Right renal pelvis (tissue), 4 donors: Measurements from ENCODE around the gene ISX. TPM values are rescaled to one million over a fixed set of nuclear protein-coding genes. Genes with fewer than 3 reads are reported as not detected.

ENCODE experiments used
- DNase-seq, 4 donors: peaks; one replicate each; pipeline ENCODE4 v3.0.0-alpha.2; 2013; ENCODE audit warnings: low read depth in 4 of 4, low spot score in 3 of 4, missing footprints in 1 of 4
- polyA plus RNA-seq, 4 donors: library from polyadenylated mRNA; unstranded; fragments of 120-200 nt; gene quantifications; one replicate each; pipeline ENCODE4 v1.2.1, GENCODE V29; 2013; ENCODE audit not compliant: insufficient read length in 4 of 4

ISX gene
- polyA plus RNA-seq, 4 donors: 0.23 to 0.32 (median 0.28) TPM

DNA sequence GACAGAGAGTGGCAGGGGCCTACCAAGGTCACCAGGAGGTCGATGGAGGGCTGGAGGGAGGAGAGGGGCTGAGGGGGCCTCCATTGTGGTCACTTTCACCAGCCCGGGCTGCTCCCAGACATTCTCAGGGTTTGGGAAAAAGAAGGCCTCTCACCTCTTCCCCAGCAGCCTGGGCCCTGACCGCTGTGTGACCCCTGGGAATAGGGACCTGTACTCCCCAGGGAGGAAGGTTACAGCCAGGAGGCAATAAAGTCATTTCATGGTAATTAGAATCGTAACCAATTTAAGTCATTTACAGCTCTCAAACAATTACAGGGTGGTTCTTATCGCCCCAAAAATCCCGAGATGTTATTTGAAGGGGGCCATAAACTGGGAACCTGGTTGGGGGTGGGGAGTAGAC, 37.8 kb downstream of the ISX start:
- DNase-seq: no peak

GRCh38 chr22:35104491-35104890, 38.5 kb downstream of the ISX start:
- no peak for DNase-seq

DNA sequence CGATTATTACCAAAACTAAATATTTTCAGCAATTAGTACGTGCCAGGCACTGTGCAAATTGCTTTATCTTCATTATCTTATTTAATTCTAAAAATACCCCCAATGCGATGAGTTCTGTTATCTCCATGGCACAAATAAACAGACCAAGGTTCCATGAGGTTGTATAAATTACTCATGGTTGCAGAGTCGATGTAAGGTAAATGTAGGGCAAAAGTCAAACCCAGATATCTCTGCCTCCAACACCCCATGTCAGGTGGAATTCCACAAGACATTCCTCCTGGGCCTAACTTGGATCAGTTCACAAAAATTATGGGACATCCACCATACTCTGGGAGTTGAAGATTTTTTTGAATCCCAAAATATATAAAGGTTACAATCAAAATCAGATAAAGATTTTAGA, 43.7 kb downstream of the ISX start:
- DNase-seq: no peak

DNA sequence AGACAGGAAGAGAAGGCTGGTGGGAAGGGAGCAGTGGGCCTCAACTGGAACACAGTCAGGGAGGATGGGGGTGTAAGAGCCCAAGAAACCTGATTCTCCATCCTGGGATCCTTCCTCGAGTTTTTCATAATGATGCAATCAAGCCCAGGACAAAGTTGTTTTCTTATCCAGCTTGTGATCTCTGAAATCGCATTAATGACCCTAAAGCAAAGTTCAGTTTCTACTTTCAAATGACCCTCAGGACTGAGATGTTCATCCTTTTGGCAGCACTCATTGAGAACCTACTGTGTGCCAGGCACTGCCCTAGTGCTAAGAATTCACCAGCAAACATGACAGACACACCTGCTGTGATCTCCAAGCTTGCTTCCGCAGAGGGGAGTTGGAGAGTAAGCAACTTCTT, 45.3 kb downstream of the ISX start:
- DNase-seq: no peak

DNA sequence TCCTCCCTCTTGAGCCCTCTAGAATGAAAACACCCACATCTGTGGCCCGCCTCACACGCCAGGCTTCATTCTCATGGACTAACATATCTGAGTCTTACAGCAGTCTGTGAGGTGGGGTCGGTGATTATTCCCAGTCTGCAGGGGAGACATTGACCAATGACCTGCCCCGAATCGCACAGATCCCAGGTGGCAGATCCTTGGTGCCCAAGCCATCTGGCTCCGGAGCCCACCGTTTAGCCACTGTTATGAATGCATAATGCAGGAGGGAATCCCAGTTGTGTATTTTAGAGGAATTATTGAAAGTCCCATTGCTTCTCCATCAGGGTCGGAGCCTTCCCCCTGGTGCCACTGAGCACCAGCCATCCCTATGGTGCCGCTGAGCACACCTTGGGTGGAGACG, 47.4 kb downstream of the ISX start:
- DNase-seq: no peak

DNA sequence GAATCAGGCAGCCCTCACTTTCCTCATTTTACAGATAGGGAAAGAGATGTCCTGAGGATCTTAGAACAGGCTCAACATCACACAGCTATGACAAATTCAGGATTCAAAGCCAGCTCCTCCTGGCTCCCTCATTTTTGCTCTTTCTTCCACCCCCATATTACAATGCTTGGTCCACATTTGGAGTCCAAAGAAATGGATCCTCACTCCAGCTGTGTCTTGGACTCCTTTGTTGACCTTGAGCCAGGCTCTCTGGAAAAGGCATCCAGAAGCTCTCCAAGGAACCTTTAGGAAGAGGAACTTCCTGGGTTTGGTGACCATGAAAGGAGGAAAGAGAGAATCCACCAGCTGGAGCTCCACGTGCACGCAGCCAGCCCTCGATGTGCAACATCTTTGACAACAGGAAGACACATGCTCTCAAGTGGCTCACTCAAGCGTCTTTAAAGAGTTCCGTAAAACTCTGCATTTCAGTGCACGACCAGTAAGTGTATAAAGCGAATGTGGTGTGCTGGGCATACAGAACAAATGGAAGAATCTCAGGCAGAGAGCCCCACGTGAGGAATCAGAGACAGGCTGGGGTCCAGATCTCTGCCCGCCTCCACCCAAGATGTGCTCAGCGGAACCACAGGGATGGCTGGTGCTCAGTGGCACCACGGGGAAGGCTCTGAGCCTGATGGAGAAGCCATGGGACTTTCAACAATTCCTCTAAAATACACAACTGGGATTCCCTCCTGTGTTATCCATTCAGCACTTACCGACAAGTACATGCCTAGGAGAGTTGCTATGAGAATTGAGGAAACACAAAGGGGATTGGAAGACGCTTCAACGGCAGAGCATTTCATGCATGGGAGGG, 48.4 kb downstream of the ISX start:
- no peak for DNase-seq

- DNase-seq: no peak
Measured at GRCh38 chr22:35115515-35115914, 49.6 kb downstream of the ISX start.

DNA sequence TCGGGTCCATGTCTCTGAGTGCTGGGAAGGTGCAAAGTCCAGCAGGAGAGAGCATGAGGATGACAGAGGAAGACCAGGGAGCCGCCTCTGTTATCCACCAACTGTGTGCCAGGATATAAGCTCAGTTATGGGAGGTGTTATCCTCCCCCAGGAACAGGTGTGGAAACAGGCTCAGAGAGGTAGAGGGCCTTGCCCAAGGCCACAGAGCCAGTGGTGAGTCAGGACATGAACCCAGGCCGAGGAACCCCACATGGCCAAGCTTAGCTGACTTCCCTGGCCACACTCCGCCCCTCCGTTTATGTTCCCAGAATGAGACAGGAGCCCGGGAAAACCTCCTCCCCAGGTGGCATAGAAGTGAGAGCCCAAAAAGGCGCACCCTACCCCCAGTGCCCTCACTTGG, 50.3 kb downstream of the ISX start:
- DNase-seq: no peak

- no peak for DNase-seq
Measured at GRCh38 chr22:35116817-35117216, 50.9 kb downstream of the ISX start.

DNA sequence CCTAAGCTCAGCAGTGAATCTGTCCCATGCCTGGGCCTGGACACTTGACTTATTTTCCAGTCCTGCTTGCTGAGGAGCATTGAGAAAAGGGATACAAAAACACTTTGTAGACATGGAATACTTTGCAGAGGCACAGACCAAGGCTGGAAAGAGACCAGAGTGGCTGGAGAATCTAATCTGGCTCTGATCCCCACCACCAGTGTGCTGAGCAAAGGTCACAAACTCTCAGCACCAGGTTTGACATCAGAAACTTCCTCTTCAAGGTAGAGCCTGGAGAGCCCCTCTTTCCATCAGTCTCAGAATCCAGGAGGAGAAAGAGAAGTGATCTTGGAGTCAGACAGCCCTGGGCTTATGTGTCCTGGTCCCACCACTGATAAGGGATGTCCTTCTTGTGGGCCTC, 53.5 kb downstream of the ISX start:
- DNase-seq: no peak

- DNase-seq: no peak
Measured at GRCh38 chr22:35124691-35125219, 58.8 kb downstream of the ISX start.

- DNase-seq: no peak
Measured at GRCh38 chr22:35126993-35127392, 61.0 kb downstream of the ISX start.

DNA sequence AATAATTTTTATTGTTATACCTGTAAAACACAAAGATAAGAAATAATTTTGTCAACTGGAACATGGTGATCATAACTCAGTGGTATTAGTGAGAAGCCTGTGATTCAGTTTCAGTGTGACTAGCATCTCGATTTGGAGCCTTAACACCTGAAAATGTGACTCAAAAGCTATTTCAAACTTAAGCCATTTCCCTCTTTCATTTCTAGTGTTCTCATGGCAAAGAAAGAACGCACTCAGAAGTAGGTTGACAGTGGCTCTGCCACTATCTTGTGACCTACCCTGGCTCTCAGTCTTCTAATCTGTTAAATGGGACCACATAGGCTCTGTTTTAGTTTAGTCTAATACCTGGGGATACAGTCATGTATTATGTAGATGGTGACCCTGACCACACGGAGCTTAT, 62.7 kb downstream of the ISX start:
- no peak for DNase-seq

DNA sequence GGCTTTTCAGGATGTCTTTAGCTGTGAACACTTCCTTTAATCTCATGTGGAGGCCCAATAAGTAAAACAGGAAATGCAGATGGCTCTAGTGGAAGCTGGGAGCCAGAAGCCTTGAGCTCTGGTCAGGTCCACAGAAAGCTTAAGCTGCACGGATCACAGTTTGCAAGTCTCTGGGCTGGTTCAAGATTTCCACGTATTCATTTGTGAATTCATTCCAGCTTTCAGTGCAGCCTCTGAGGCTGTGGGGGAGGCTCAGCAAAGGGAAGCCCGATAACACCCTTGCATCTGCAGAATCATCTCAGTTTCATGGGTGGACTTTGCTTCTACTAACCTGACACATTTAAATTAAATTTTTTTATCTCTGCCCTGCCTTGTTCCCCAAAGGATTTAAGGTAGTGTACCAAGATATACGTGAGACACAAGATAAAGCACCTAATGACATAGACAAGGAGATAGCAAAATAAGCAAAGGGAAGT, 65.6 kb downstream of the ISX start:
- DNase-seq: no peak

GRCh38 chr22:35132568-35132967, 66.6 kb downstream of the ISX start:
- DNase-seq: no peak

- DNase-seq: no peak
Measured at GRCh38 chr22:35133702-35134380, 67.9 kb downstream of the ISX start.

GRCh38 chr22:35134637-35135036, 68.7 kb downstream of the ISX start:
- no peak for DNase-seq

DNA sequence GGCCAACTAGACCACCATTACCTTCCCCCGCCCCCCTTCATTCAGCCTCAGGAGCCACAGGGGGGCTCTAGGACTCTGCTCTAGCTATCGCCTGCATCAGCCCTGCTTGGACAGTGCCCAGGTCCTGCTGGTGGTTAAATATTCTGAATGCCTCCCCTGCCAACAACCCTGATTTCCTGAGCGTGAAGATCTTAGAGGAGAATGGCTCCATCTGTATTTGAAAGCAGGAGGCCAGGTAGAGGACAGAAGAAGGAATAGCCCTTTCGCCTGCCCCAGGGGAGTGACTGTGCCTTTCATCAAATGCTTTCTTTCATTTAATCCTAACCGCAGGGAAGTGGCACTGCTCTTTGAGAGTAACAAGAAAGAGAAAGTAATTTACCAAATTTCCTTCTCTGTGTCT, 69.2 kb downstream of the ISX start:
- no peak for DNase-seq
